HepG2 (cell line): Measurements from ENCODE around the gene CTDNEP1. TPM values are rescaled to one million over a fixed set of nuclear protein-coding genes. Genes with fewer than 3 reads are reported as not detected.
A peak's percentile ranks its signal among the peaks of the same experiment; 100 is the strongest.

Experiments
- GATAD1 ChIP-seq: IDR thresholded peaks from 2 replicates; pipeline ENCODE4 v1.6.1; 2016; ENCODE audit warnings: missing genetic modification reagents, missing compliant biosample characterization
- GFI1 ChIP-seq: sonication (generic); formaldehyde crosslinking; IDR thresholded peaks from 2 replicates; pipeline ENCODE4 v1.5.0; 2020; ENCODE audit warnings: missing genetic modification reagents, mild to moderate bottlenecking, borderline replicate concordance
- ISX ChIP-seq: sonication (generic); formaldehyde crosslinking; conservative IDR thresholded peaks from 2 replicates; pipeline ENCODE4 v1.5.0; 2020; ENCODE audit warnings: missing genetic modification reagents
- JUND ChIP-seq: sonication (generic); formaldehyde crosslinking; IDR thresholded peaks from 2 replicates; pipeline ENCODE4 v1.8.0; 2022; ENCODE audit warnings: mild to moderate bottlenecking, missing genetic modification reagents
- NKX3-1 ChIP-seq: sonication (generic); formaldehyde crosslinking; IDR thresholded peaks from 2 replicates; pipeline ENCODE4 v1.5.0; 2020; ENCODE audit warnings: missing genetic modification reagents
- NR2F6 ChIP-seq, 2 experiments: IDR thresholded peaks; 2 replicates each; pipeline ENCODE4 v1.6.1; 2016; ENCODE audit warnings: antibody characterized with exemption in 1 of 2, mild to moderate bottlenecking in 1 of 2
- SIN3B ChIP-seq: fragments of 150-350 bp; IDR thresholded peaks from 2 replicates; pipeline ENCODE4 v1.6.1; 2014; ENCODE audit warnings: low read length
- STAG1 ChIP-seq: sonication (generic); formaldehyde crosslinking; IDR thresholded peaks from 2 replicates; pipeline ENCODE4 v1.4.0; 2020; ENCODE audit warnings: missing genetic modification reagents
- ZBTB1 ChIP-seq: sonication (generic); formaldehyde crosslinking; IDR thresholded peaks from 2 replicates; pipeline ENCODE4 v1.4.0; 2020; ENCODE audit warnings: missing genetic modification reagents, borderline replicate concordance
- ZMAT3 ChIP-seq: sonication (generic); formaldehyde crosslinking; conservative IDR thresholded peaks from 2 replicates; pipeline ENCODE4 v1.7.0; 2021; ENCODE audit warnings: missing genetic modification reagents
- ZNF263 ChIP-seq: sonication (generic); formaldehyde crosslinking; IDR thresholded peaks from 2 replicates; pipeline ENCODE4 v1.4.0; 2020; ENCODE audit warnings: missing genetic modification reagents
- ZNF343 ChIP-seq: sonication (generic); formaldehyde crosslinking; IDR thresholded peaks from 2 replicates; pipeline ENCODE4 v1.4.0; 2020; ENCODE audit warnings: mild to moderate bottlenecking, missing genetic modification reagents
- ZNF367 ChIP-seq: sonication (generic); formaldehyde crosslinking; IDR thresholded peaks from 2 replicates; pipeline ENCODE4 v1.4.0; 2020; ENCODE audit warnings: missing genetic modification reagents, borderline replicate concordance
- ZNF883 ChIP-seq: sonication (generic); formaldehyde crosslinking; IDR thresholded peaks from 2 replicates; pipeline ENCODE4 v1.5.1; 2020; ENCODE audit warnings: mild to moderate bottlenecking, missing genetic modification reagents; ENCODE audit errors: not compliant biosample characterization
- polyA plus RNA-seq, 8 experiments: library from polyadenylated mRNA; depleted of rRNA in 3 of 8; stranded (reverse) in 7 of 8; unstranded in 1 of 8; fragments of >200 nt; fragmentation: Illumina TruSeq in 4 of 8; extraction: Trizol in 4 of 8; gene quantifications; 2 replicates each; pipeline versions ENCODE4 v1.2.1 to v1.2.3, GENCODE V29; 2011 to 2016; ENCODE audit warnings: low read depth in 4 of 8, missing spikeins in 1 of 8, mixed read lengths in 1 of 8; ENCODE audit not compliant: insufficient read depth in 1 of 8
- total RNA-seq, 5 experiments: library from RNA; depleted of rRNA; stranded (reverse); fragments of >200 nt; fragmentation: Illumina TruSeq; extraction: Trizol; gene quantifications; 2 replicates each; pipeline ENCODE4 v1.2.3, GENCODE V29; 2016; ENCODE audit warnings: low read depth in 1 of 5
- TF ChIP-seq, protein P1 (sequence below), 2 experiments: sonication (generic) in 1 of 2; formaldehyde crosslinking in 1 of 2; IDR thresholded peaks; 2 replicates each; pipeline versions ENCODE4 v1.4.0 to v1.6.1; 2018 to 2020; ENCODE audit warnings: missing genetic modification reagents in 2 of 2, borderline replicate concordance in 1 of 2, low read depth in 1 of 2, mild to moderate bottlenecking in 1 of 2, missing biosample characterization in 1 of 2
- TF ChIP-seq, protein P2 (sequence below), 2 experiments: fragments of 450-650 bp in 1 of 2; sonication (generic) in 1 of 2; formaldehyde crosslinking; IDR thresholded peaks; 2 replicates each; pipeline versions ENCODE4 v1.5.0 to v1.8.0; 2020 to 2022; ENCODE audit warnings: mild to moderate bottlenecking in 1 of 2, missing genetic modification reagents in 1 of 2
- TF ChIP-seq, protein P3 (sequence below): sonication (generic); formaldehyde crosslinking; IDR thresholded peaks from 2 replicates; pipeline ENCODE4 v1.8.0; 2022; ENCODE audit warnings: mild to moderate bottlenecking, missing genetic modification reagents
- TF ChIP-seq, protein P4 (sequence below): sonication (generic); formaldehyde crosslinking; conservative IDR thresholded peaks from 2 replicates; pipeline ENCODE4 v1.8.0; 2022; ENCODE audit warnings: missing genetic modification reagents
- TF ChIP-seq, protein P5 (sequence below): sonication (generic); formaldehyde crosslinking; IDR thresholded peaks from 2 replicates; pipeline ENCODE4 v1.5.1; 2020; ENCODE audit warnings: mild to moderate bottlenecking, missing genetic modification reagents

Gene CTDNEP1
- total and polyA plus RNA-seq, 2 of the 13 experiments (the other 11 are each of a cell fraction or from before 2014, with no cell fraction given), result 19.8 to 118 TPM

DNA sequence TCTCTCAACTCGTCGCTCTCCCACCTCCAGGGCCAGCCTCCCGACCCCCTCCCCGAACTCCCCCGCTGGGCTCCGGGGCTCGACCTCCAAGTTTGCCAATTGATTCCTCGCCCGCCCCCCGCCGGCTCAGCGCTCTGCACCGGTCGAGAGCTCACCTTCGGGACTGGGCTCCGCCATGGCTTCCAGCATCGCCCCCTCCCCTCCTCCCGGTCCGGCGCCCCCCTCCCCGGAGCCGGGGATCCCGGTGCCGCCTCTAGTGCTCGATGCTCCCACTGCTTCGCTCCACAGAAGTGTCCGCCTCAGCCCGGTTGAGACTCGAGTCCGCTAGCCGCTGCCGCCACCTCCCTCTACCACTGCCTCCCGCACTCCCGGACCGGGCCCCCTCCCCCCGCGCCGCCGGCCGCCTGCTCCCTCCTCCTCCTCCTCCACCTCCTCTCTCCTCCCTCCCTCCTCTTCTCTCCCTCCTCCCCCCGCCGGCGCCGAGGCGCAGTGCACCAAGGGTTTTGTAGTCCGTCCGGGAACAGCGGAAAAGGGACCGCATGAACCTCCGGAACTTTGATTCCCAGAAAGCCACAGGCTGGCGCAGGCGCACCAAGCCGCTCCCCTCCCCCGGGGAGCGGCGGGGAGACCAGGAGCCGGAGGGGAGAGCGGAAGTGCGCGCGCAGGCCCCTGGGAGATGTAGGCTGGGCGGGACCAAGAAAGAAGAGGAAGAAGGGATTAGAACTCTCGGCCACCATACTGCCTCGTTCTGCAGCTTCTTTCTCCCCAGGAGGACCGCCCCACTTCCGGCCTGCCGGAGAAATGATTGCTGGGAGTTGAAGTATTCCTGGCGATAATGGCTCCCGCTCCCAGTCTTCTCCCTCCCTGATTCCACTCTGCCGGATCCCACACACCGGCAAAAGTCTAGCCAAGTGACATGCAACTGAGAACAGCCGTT lies 12.2 kb downstream of the CTDNEP1 start, which contains the start of gene PHF23 (continued):
- TF ChIP-seq, protein P1, sequence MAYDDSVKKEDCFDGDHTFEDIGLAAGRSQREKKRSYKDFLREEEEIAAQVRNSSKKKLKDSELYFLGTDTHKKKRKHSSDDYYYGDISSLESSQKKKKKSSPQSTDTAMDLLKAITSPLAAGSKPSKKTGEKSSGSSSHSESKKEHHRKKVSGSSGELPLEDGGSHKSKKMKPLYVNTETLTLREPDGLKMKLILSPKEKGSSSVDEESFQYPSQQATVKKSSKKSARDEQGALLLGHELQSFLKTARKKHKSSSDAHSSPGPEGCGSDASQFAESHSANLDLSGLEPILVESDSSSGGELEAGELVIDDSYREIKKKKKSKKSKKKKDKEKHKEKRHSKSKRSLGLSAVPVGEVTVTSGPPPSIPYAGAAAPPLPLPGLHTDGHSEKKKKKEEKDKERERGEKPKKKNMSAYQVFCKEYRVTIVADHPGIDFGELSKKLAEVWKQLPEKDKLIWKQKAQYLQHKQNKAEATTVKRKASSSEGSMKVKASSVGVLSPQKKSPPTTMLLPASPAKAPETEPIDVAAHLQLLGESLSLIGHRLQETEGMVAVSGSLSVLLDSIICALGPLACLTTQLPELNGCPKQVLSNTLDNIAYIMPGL (CRISPR knock-in tag; IDR thresholded peaks at IDR 0.05; ENCODE audit: borderline replicate concordance in 1 of 2, low read depth in 1 of 2), result peak; percentile 37 to 45; a peak in 2 of 4 replicates
- TF ChIP-seq JUND (CRISPR knock-in tag) (no peak), ZBTB1 (CRISPR knock-in tag) (no peak), SIN3B (no peak; the same call in 1 of the 2 replicates), ZNF367 (CRISPR knock-in tag) (no peak), ZNF883 (CRISPR knock-in tag) (peak; percentile 41), NR2F6 (IDR thresholded peaks at IDR 0.05) (no peak; the same call in 1 of the 2 replicates), NR2F6 (CRISPR knock-in tag; IDR thresholded peaks at IDR 0.05) (peak; percentile 22; the same call in 1 of the 2 replicates), ZNF263 (peak; percentile 99), ZMAT3 (CRISPR knock-in tag) (no peak), STAG1 (CRISPR knock-in tag) (no peak), ISX (CRISPR knock-in tag) (no peak), ZNF343 (CRISPR knock-in tag) (no peak), NKX3-1 (CRISPR knock-in tag) (no peak), GATAD1 (CRISPR knock-in tag) (peak; percentile 80), GFI1 (CRISPR knock-in tag) (peak; percentile 63; the same call in 1 of the 2 replicates)
- TF ChIP-seq, protein P2, sequence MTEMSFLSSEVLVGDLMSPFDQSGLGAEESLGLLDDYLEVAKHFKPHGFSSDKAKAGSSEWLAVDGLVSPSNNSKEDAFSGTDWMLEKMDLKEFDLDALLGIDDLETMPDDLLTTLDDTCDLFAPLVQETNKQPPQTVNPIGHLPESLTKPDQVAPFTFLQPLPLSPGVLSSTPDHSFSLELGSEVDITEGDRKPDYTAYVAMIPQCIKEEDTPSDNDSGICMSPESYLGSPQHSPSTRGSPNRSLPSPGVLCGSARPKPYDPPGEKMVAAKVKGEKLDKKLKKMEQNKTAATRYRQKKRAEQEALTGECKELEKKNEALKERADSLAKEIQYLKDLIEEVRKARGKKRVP (CRISPR knock-in tag; IDR thresholded peaks at IDR 0.05), result no peak
- TF ChIP-seq, protein P3, sequence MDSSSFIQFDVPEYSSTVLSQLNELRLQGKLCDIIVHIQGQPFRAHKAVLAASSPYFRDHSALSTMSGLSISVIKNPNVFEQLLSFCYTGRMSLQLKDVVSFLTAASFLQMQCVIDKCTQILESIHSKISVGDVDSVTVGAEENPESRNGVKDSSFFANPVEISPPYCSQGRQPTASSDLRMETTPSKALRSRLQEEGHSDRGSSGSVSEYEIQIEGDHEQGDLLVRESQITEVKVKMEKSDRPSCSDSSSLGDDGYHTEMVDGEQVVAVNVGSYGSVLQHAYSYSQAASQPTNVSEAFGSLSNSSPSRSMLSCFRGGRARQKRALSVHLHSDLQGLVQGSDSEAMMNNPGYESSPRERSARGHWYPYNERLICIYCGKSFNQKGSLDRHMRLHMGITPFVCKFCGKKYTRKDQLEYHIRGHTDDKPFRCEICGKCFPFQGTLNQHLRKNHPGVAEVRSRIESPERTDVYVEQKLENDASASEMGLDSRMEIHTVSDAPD, result no peak
- TF ChIP-seq, protein P4, sequence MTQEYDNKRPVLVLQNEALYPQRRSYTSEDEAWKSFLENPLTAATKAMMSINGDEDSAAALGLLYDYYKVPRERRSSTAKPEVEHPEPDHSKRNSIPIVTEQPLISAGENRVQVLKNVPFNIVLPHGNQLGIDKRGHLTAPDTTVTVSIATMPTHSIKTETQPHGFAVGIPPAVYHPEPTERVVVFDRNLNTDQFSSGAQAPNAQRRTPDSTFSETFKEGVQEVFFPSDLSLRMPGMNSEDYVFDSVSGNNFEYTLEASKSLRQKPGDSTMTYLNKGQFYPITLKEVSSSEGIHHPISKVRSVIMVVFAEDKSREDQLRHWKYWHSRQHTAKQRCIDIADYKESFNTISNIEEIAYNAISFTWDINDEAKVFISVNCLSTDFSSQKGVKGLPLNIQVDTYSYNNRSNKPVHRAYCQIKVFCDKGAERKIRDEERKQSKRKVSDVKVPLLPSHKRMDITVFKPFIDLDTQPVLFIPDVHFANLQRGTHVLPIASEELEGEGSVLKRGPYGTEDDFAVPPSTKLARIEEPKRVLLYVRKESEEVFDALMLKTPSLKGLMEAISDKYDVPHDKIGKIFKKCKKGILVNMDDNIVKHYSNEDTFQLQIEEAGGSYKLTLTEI (CRISPR knock-in tag), result no peak
- TF ChIP-seq, protein P5, sequence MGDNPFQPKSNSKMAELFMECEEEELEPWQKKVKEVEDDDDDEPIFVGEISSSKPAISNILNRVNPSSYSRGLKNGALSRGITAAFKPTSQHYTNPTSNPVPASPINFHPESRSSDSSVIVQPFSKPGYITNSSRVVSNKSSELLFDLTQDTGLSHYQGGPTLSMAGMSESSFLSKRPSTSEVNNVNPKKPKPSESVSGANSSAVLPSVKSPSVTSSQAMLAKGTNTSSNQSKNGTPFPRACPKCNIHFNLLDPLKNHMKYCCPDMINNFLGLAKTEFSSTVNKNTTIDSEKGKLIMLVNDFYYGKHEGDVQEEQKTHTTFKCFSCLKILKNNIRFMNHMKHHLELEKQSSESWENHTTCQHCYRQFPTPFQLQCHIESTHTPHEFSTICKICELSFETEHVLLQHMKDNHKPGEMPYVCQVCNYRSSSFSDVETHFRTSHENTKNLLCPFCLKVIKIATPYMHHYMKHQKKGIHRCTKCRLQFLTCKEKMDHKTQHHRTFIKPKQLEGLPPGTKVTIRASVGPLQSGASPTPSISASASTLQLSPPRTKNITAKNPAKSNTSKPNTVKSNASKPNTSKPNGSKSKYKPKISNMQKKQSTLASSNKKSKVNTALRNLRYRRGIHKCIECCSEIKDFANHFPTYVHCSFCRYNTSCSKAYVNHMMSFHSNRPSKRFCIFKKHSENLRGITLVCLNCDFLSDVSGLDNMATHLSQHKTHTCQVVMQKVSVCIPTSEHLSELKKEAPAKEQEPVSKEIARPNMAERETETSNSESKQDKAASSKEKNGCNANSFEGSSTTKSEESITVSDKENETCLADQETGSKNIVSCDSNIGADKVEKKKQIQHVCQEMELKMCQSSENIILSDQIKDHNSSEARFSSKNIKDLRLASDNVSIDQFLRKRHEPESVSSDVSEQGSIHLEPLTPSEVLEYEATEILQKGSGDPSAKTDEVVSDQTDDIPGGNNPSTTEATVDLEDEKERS (CRISPR knock-in tag), result no peak
